Neural progenitor cell (in vitro differentiated cells): ENCODE data around the gene TYRP1. TPM values are rescaled to one million over a fixed set of nuclear protein-coding genes. Genes with fewer than 3 reads are reported as not detected.
A peak's percentile ranks its signal among the peaks of the same experiment; 100 is the strongest.

Experiments used
- DNase-seq: peaks from one replicate; pipeline ENCODE4 v3.0.0-alpha.2; 2016; ENCODE audit warnings: low spot score
- H2AFZ ChIP-seq: fragments of 200-600 bp; sonication (generic); replicated peaks from 2 replicates; pipeline ENCODE4 v1.6.1; 2016; ENCODE audit warnings: antibody characterized with exemption
- H3F3A ChIP-seq: fragments of 200-600 bp; sonication (generic); 2 replicates; pipeline ENCODE4 v1.6.1; 2016; ENCODE audit warnings: antibody characterized with exemption, low read depth
- H3K27ac ChIP-seq: fragments of 200-600 bp; sonication (generic); 2 replicates; pipeline ENCODE4 v1.5.1; 2016; ENCODE audit warnings: mild to moderate bottlenecking
- H3K27me3 ChIP-seq: fragments of 200-600 bp; sonication (generic); 2 replicates; pipeline ENCODE4 v1.6.1; 2016; ENCODE audit warnings: mild to moderate bottlenecking, moderate library complexity
- H3K36me3 ChIP-seq: fragments of 200-600 bp; sonication (generic); 2 replicates; pipeline ENCODE4 v1.5.1; 2016
- H3K4me1 ChIP-seq: fragments of 200-600 bp; sonication (generic); 2 replicates; pipeline ENCODE4 v1.6.1; 2016; ENCODE audit warnings: mixed run types
- H3K4me2 ChIP-seq: fragments of 200-600 bp; sonication (generic); 2 replicates; pipeline ENCODE4 v1.6.1; 2016
- H3K4me3 ChIP-seq: fragments of 200-600 bp; sonication (generic); 2 replicates; pipeline ENCODE4 v1.5.1; 2016
- H3K79me2 ChIP-seq: fragments of 200-600 bp; sonication (generic); 2 replicates; pipeline ENCODE4 v1.6.1; 2016; ENCODE audit warnings: low read depth
- H3K9ac ChIP-seq: fragments of 200-600 bp; sonication (generic); 2 replicates; pipeline ENCODE4 v1.6.1; 2016
- H3K9me3 ChIP-seq: fragments of 200-600 bp; sonication (generic); 2 replicates; pipeline ENCODE4 v1.5.1; 2016; ENCODE audit warnings: low read depth
- H4K20me1 ChIP-seq: fragments of 200-600 bp; sonication (generic); 2 replicates; pipeline ENCODE4 v1.6.1; 2016; ENCODE audit warnings: low read depth
- H3K27ac Mint-ChIP-seq: 3 replicates; pipeline ENCODE4 v1.8.0; 2021; ENCODE audit warnings: mixed read lengths
- H3K27me3 Mint-ChIP-seq: 2 replicates; pipeline ENCODE4 v1.8.0; 2022; ENCODE audit warnings: low read depth, mild to moderate bottlenecking, inconsistent platforms, moderate library complexity, mixed read lengths; ENCODE audit not compliant: insufficient read depth
- H3K36me3 Mint-ChIP-seq: 3 replicates; pipeline ENCODE4 v1.8.0; 2021; ENCODE audit warnings: mixed read lengths
- H3K4me1 Mint-ChIP-seq: 3 replicates; pipeline ENCODE4 v1.8.0; 2021; ENCODE audit warnings: mixed read lengths
- H3K4me3 Mint-ChIP-seq: 3 replicates; pipeline ENCODE4 v1.8.0; 2021; ENCODE audit warnings: mild to moderate bottlenecking, moderate library complexity, mixed read lengths
- H3K9me3 Mint-ChIP-seq: 3 replicates; pipeline ENCODE4 v1.8.0; 2020; ENCODE audit warnings: mixed read lengths
- EZH2 ChIP-seq: fragments of 200-600 bp; sonication (generic); IDR thresholded peaks from 2 replicates; pipeline ENCODE4 v1.6.1; 2017; ENCODE audit warnings: antibody characterized with exemption, mild to moderate bottlenecking, moderate library complexity
- EZH2phosphoT487 ChIP-seq: fragments of 200-600 bp; sonication (generic); IDR thresholded peaks from 2 replicates; pipeline ENCODE4 v1.6.1; 2017; ENCODE audit warnings: antibody characterized with exemption
- total RNA-seq: library from RNA; depleted of rRNA; stranded (reverse); fragments of >200 nt; gene quantifications from 2 replicates; pipeline ENCODE4 v1.2.3, GENCODE V29; 2015; ENCODE audit warnings: low replicate concordance
- TF ChIP-seq, protein P1 (sequence below): fragments of 200-600 bp; sonication (generic); IDR thresholded peaks from 2 replicates; pipeline ENCODE4 v1.5.1; 2017; ENCODE audit warnings: antibody characterized with exemption, mild to moderate bottlenecking

The TYRP1 gene
- total RNA-seq, 1 donor from 2014 or later, result 0.75 TPM

DNA sequence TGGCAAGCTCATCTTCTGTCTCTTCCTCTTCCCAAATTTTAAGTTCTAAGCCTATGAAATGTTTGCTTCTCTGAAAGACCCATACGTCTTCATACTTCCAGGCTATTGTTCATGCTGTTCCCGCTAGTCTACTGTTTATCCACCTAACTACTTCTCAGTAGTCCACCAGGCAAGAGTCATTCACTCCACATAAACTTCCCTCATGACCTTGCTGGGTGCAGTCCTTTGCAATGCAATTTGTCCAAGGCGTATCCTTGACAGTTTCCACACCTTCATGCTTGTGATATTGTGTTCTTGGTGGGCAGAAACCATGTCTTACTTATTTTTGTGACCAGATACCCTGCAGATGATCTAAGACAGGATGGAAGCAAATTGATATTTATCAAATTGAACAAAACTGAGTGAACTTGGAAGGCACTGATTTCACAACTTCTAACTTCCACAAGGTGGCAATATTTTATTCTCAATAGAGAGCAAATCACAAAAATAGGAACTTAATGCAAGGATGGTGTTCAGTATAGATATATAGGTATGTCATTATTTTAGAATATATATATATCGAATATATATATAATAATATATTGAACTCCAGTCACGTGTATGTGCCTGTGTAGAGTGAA is 30.3 kb downstream of the TYRP1 start:
- Histone ChIP-seq H3K27ac (no peak overlapping the region), H3K9me3 (no peaks in the 10 kb centered on the region), H3K4me2 (no peak overlapping the region), H2AFZ (no peak overlapping the region), H3K79me2 (no peaks in the 10 kb centered on the region), H3K4me3 (no peak overlapping the region), H3K36me3 (no peaks in the 10 kb centered on the region), H3K4me1 (peaks cover 8% of the 10 kb centered on the region), H3F3A (peaks cover 8% of the 10 kb centered on the region), H3K27me3 (no peaks in the 10 kb centered on the region), H3K9ac (no peak overlapping the region), H4K20me1 (no peaks in the 10 kb centered on the region)
- peaks cover 4% of the 10 kb centered on the region for H3K4me1 Mint-ChIP-seq
- H3K9me3 Mint-ChIP-seq, result no peaks in the 10 kb centered on the region
- no peak overlapping the region for H3K4me3 Mint-ChIP-seq
- no peak overlapping the region for H3K27ac Mint-ChIP-seq
- TF ChIP-seq, protein P1, sequence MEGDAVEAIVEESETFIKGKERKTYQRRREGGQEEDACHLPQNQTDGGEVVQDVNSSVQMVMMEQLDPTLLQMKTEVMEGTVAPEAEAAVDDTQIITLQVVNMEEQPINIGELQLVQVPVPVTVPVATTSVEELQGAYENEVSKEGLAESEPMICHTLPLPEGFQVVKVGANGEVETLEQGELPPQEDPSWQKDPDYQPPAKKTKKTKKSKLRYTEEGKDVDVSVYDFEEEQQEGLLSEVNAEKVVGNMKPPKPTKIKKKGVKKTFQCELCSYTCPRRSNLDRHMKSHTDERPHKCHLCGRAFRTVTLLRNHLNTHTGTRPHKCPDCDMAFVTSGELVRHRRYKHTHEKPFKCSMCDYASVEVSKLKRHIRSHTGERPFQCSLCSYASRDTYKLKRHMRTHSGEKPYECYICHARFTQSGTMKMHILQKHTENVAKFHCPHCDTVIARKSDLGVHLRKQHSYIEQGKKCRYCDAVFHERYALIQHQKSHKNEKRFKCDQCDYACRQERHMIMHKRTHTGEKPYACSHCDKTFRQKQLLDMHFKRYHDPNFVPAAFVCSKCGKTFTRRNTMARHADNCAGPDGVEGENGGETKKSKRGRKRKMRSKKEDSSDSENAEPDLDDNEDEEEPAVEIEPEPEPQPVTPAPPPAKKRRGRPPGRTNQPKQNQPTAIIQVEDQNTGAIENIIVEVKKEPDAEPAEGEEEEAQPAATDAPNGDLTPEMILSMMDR, result peak; percentile 51
- no peak for TF ChIP-seq EZH2
- H3K27me3 Mint-ChIP-seq, result no peaks in the 10 kb centered on the region
- DNase-seq, result no peak
- H3K36me3 Mint-ChIP-seq, result no peaks in the 10 kb centered on the region

DNA sequence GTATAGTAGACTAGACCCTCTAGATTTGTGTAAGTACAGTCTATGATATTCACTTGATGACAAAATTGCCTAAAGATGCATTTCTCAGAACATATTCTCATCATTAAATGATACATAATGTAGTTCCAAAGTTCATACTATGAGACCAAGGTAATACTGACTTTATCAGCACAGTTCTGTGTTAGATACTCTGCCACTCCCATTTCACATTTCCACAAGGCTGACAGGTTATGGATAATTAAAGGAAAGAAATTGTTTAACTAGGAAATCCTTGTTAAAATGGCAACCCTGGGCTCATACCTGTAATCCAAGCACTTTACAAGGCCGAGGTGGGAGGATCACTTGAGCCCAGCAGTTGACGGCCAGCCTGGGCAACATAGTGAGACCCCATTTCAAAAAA is 33.6 kb downstream of the TYRP1 start:
- no peaks in the 10 kb centered on the region for H3K36me3 ChIP-seq
- H3K4me1 ChIP-seq, result peaks cover 7% of the 10 kb centered on the region
- no peak overlapping the region for H3K4me3 ChIP-seq
- Mint-ChIP-seq H3K36me3 (no peaks in the 10 kb centered on the region), H3K9me3 (no peaks in the 10 kb centered on the region), H3K27me3 (no peaks in the 10 kb centered on the region), H3K4me3 (no peak overlapping the region), H3K27ac (no peak overlapping the region), H3K4me1 (no peaks in the 10 kb centered on the region)
- no peaks in the 10 kb centered on the region for H3K27me3 ChIP-seq
- no peak for TF ChIP-seq EZH2phosphoT487
- TF ChIP-seq EZH2, result no peak
- TF ChIP-seq, protein P1, result no peak
- no peak overlapping the region for H3K9ac ChIP-seq
- no peak overlapping the region for H2AFZ ChIP-seq
- no peaks in the 10 kb centered on the region for H4K20me1 ChIP-seq
- no peak overlapping the region for H3K4me2 ChIP-seq
- DNase-seq, result no peak
- H3F3A ChIP-seq, result no peaks in the 10 kb centered on the region
- no peaks in the 10 kb centered on the region for H3K79me2 ChIP-seq
- no peak overlapping the region for H3K27ac ChIP-seq
- H3K9me3 ChIP-seq, result no peaks in the 10 kb centered on the region

DNA sequence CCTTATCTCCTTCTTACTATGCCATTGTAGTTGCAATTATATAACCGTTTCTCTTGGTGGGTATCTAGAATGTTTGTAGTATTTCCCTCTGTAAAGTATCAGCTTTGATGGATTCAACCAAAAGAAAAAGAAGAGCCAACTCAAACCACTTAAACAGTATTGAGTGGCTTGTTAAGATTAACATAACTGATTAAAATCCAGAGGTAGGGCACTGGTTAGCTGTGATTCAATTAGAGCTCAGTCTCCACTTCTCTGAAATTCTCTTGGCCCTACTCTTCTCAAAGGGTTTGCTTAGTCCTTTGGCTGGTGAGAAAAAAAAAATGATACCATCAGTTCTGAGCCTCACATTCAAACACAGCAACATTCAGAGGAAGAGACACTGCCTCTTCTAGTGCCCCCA is 37.0 kb downstream of the TYRP1 start:
- Mint-ChIP-seq H3K36me3 (no peaks in the 10 kb centered on the region), H3K4me1 (no peaks in the 10 kb centered on the region), H3K27me3 (no peaks in the 10 kb centered on the region), H3K9me3 (peaks cover 2% of the 10 kb centered on the region), H3K4me3 (no peak overlapping the region), H3K27ac (no peak overlapping the region)
- Histone ChIP-seq H2AFZ (no peak overlapping the region), H3K9me3 (no peaks in the 10 kb centered on the region), H4K20me1 (no peaks in the 10 kb centered on the region), H3K27me3 (no peaks in the 10 kb centered on the region), H3K4me1 (peaks cover 7% of the 10 kb centered on the region), H3K4me2 (no peak overlapping the region), H3K79me2 (no peaks in the 10 kb centered on the region), H3K4me3 (no peak overlapping the region), H3K27ac (no peak overlapping the region), H3K36me3 (no peaks in the 10 kb centered on the region), H3K9ac (no peak overlapping the region), H3F3A (no peaks in the 10 kb centered on the region)
- DNase-seq, result no peak
- TF ChIP-seq EZH2, result no peak

DNA sequence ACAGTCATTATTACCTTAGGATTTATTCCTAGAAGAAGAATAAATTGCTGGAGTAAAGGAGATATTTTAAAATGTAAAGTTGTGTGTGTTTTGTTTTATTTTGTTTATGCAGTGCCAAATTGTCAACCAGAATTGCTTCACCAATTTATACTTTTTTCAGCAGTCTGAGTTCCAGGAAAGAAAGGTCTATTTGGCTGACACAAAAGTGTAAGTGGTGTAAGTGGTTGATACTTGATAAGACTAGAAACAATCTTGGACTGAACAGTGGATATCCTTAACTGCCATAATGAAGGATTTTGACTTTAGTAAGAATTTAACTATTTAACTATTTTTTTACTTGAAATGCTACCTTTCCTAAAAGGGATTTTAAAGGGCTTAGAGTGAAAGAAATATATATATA is 37.7 kb downstream of the TYRP1 start:
- peaks cover 2% of the 10 kb centered on the region for H3K9me3 Mint-ChIP-seq
- Histone ChIP-seq H4K20me1 (no peaks in the 10 kb centered on the region), H3K9ac (no peak overlapping the region), H3K4me1 (peaks cover 7% of the 10 kb centered on the region), H2AFZ (no peak overlapping the region), H3K79me2 (no peaks in the 10 kb centered on the region), H3K27me3 (no peaks in the 10 kb centered on the region), H3K9me3 (no peaks in the 10 kb centered on the region), H3K27ac (no peak overlapping the region), H3F3A (no peaks in the 10 kb centered on the region), H3K4me2 (no peak overlapping the region), H3K36me3 (no peaks in the 10 kb centered on the region), H3K4me3 (no peak overlapping the region)
- no peaks in the 10 kb centered on the region for H3K27me3 Mint-ChIP-seq
- no peak overlapping the region for H3K27ac Mint-ChIP-seq
- no peak for TF ChIP-seq EZH2
- no peak for TF ChIP-seq EZH2phosphoT487
- TF ChIP-seq, protein P1, result no peak
- H3K36me3 Mint-ChIP-seq, result no peaks in the 10 kb centered on the region
- H3K4me1 Mint-ChIP-seq, result no peaks in the 10 kb centered on the region
- no peak overlapping the region for H3K4me3 Mint-ChIP-seq
- DNase-seq, result no peak
